22Rv1 (cell line): ENCODE results near the gene TNNT2.

Source experiments
- ZFX ChIP-seq: fragments of 450-650 bp; IDR thresholded peaks from 2 replicates; pipeline ENCODE4 v1.6.1; 2017; ENCODE audit warnings: antibody characterized with exemption, borderline replicate concordance
- TF ChIP-seq, protein P1 (sequence below): fragments of 450-650 bp; IDR thresholded peaks from 2 replicates; pipeline ENCODE4 v1.5.1; 2017; ENCODE audit warnings: mild to moderate bottlenecking

- TF ChIP-seq, protein P1, sequence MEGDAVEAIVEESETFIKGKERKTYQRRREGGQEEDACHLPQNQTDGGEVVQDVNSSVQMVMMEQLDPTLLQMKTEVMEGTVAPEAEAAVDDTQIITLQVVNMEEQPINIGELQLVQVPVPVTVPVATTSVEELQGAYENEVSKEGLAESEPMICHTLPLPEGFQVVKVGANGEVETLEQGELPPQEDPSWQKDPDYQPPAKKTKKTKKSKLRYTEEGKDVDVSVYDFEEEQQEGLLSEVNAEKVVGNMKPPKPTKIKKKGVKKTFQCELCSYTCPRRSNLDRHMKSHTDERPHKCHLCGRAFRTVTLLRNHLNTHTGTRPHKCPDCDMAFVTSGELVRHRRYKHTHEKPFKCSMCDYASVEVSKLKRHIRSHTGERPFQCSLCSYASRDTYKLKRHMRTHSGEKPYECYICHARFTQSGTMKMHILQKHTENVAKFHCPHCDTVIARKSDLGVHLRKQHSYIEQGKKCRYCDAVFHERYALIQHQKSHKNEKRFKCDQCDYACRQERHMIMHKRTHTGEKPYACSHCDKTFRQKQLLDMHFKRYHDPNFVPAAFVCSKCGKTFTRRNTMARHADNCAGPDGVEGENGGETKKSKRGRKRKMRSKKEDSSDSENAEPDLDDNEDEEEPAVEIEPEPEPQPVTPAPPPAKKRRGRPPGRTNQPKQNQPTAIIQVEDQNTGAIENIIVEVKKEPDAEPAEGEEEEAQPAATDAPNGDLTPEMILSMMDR, result no peak
- TF ChIP-seq ZFX, result no peak
Measured at GRCh38 chr1:201356701-201357100, 20.8 kb downstream of the TNNT2 start.
